GM15510 (cell line): ENCODE measurements around the gene MEPE.

Experiments
- POLR2A ChIP-seq: IDR thresholded peaks from 3 replicates; pipeline ENCODE4 v1.6.1; 2011; ENCODE audit warnings: borderline replicate concordance; ENCODE audit not compliant: insufficient read length; ENCODE audit errors: extremely low read depth

Gene MEPE

GRCh38 chr4:87834401-87834800 lies 1.6 kb downstream of the MEPE start:
- TF ChIP-seq POLR2A = no peak

- no peak for TF ChIP-seq POLR2A
These were observed 2.4 kb downstream of the MEPE start for GRCh38 chr4:87835197-87835596.

- TF ChIP-seq POLR2A = no peak
These were observed 3.0 kb downstream of the MEPE start for GRCh38 chr4:87835743-87836142.

GRCh38 chr4:87838205-87838604 lies 5.4 kb downstream of the MEPE start:
- no peak for TF ChIP-seq POLR2A

GRCh38 chr4:87838890-87839591 lies 6.3 kb downstream of the MEPE start:
- no peak for TF ChIP-seq POLR2A

GRCh38 chr4:87839592-87839946 lies 6.8 kb downstream of the MEPE start:
- TF ChIP-seq POLR2A = no peak

- TF ChIP-seq POLR2A = no peak
These were observed 7.4 kb downstream of the MEPE start for GRCh38 chr4:87840149-87840548.

GRCh38 chr4:87843936-87844335 lies 11.2 kb downstream of the MEPE start:
- no peak for TF ChIP-seq POLR2A

- TF ChIP-seq POLR2A = no peak
These were observed 11.7 kb downstream of the MEPE start for GRCh38 chr4:87844452-87844851.

- TF ChIP-seq POLR2A = no peak
These were observed 13.5 kb downstream of the MEPE start for GRCh38 chr4:87846226-87846625.

GRCh38 chr4:87848622-87849351 lies 16.0 kb downstream of the MEPE start:
- TF ChIP-seq POLR2A = no peak

GRCh38 chr4:87849612-87850011 lies 16.8 kb downstream of the MEPE start:
- TF ChIP-seq POLR2A = no peak

GRCh38 chr4:87851332-87851731 lies 18.6 kb downstream of the MEPE start:
- no peak for TF ChIP-seq POLR2A

- TF ChIP-seq POLR2A = no peak
These were observed 19.2 kb downstream of the MEPE start for GRCh38 chr4:87851953-87852352.

- TF ChIP-seq POLR2A = no peak
These were observed 20.3 kb downstream of the MEPE start for GRCh38 chr4:87853108-87853507.

GRCh38 chr4:87853891-87854290 lies 21.1 kb downstream of the MEPE start:
- no peak for TF ChIP-seq POLR2A
